ENCODE measurements around the gene TPST1. TPM values are rescaled to one million over a fixed set of nuclear protein-coding genes. Genes with fewer than 3 reads are reported as not detected.

TPST1 gene
- polyA plus RNA-seq, 1 donor (not counting 4 experiments of a cell fraction or from before 2014, with no cell fraction given) = 48.5 TPM

DNA sequence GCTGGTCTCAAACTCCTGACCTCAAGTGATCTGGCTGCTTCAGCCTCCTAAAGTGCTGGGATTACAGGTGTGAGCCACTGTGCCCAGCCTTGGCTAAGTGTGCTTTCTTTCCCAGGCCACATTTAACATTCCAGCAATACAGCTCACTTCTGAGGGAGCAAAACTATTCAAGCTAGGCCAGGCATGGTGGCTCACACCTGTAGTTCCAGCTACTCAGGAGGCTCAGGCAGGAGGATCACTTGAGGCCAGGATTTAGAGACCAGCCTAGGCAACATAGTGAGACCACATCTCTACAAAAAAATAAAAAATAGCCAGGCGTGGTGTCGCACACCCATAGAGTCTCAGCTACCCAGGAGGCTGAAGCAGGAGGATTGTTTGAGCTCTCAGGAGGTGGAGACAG is 23.3 kb upstream of the TPST1 start:
- Histone ChIP-seq H3K9me1 (ENCODE audit: control insufficient read depth, extremely low read depth, insufficient read depth, low read length) (no peaks in the 10 kb centered on the region), H3K9ac (ENCODE audit: control insufficient read depth, extremely low read depth, insufficient read depth, low read length) (no peak overlapping the region), H2AFZ (ENCODE audit: control insufficient read depth, low read length) (no peak overlapping the region), H4K20me1 (ENCODE audit: control insufficient read depth, extremely low read depth, insufficient read depth, low read length) (no peaks in the 10 kb centered on the region), H3K9me3 (ENCODE audit: control insufficient read depth, low read depth, low read length) (no peaks in the 10 kb centered on the region), H3K4me2 (ENCODE audit: control insufficient read depth, extremely low read depth, insufficient read depth, low read depth, low read length) (no peak overlapping the region), H3K4me3 (ENCODE audit: control insufficient read depth in 2 of 3, extremely low read depth in 1 of 3, insufficient read depth in 2 of 3, low read depth in 1 of 3, low read length in 3 of 3) (no peak overlapping the region), H3K27ac (ENCODE audit: control insufficient read depth, insufficient read depth, low read length) (no peak overlapping the region), H3K79me2 (ENCODE audit: control insufficient read depth, insufficient read depth, low read length) (no peaks in the 10 kb centered on the region), H3K36me3 (ENCODE audit: control insufficient read depth in 2 of 2, extremely low read depth in 1 of 2, insufficient read depth in 2 of 2, low read length in 2 of 2) (no peaks in the 10 kb centered on the region), H3K4me1 (ENCODE audit: control insufficient read depth, extremely low read depth, insufficient read depth, low read length) (no peaks in the 10 kb centered on the region), H3K27me3 (ENCODE audit: control insufficient read depth, extremely low read depth, insufficient read depth, low read length) (no peaks in the 10 kb centered on the region)
- FAIRE-seq = no peak
- no peak for TF ChIP-seq EZH2 (IDR thresholded peaks at IDR 0.05; ENCODE audit: low read length)
- TF ChIP-seq, protein P1, sequence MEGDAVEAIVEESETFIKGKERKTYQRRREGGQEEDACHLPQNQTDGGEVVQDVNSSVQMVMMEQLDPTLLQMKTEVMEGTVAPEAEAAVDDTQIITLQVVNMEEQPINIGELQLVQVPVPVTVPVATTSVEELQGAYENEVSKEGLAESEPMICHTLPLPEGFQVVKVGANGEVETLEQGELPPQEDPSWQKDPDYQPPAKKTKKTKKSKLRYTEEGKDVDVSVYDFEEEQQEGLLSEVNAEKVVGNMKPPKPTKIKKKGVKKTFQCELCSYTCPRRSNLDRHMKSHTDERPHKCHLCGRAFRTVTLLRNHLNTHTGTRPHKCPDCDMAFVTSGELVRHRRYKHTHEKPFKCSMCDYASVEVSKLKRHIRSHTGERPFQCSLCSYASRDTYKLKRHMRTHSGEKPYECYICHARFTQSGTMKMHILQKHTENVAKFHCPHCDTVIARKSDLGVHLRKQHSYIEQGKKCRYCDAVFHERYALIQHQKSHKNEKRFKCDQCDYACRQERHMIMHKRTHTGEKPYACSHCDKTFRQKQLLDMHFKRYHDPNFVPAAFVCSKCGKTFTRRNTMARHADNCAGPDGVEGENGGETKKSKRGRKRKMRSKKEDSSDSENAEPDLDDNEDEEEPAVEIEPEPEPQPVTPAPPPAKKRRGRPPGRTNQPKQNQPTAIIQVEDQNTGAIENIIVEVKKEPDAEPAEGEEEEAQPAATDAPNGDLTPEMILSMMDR (optimal IDR thresholded peaks at IDR 0.05 in 1 of 3, IDR thresholded peaks at IDR 0.05 in 1 of 3, conservative IDR thresholded peaks at IDR 0.05 in 1 of 3; ENCODE audit: extremely low read depth in 1 of 3, insufficient read depth in 2 of 3, low read length in 3 of 3) = no peak
- dilution Hi-C loops (cut with MboI; ENCODE audit: extremely low pct_ligation_motif_present, low sequenced_read_pairs) = no loop called here
- DNase-seq (ENCODE audit: low read depth, low spot score) = no peak

GRCh38 chr7:66182920-66183319 is 22.2 kb upstream of the TPST1 start:
- Histone ChIP-seq H3K27ac (ENCODE audit: control insufficient read depth, insufficient read depth, low read length) (no peak overlapping the region), H3K4me3 (ENCODE audit: control insufficient read depth in 2 of 3, extremely low read depth in 1 of 3, insufficient read depth in 2 of 3, low read depth in 1 of 3, low read length in 3 of 3) (no peak overlapping the region), H3K4me2 (ENCODE audit: control insufficient read depth, extremely low read depth, insufficient read depth, low read depth, low read length) (no peak overlapping the region), H3K9me1 (ENCODE audit: control insufficient read depth, extremely low read depth, insufficient read depth, low read length) (no peaks in the 10 kb centered on the region), H3K27me3 (ENCODE audit: control insufficient read depth, extremely low read depth, insufficient read depth, low read length) (no peaks in the 10 kb centered on the region), H3K9me3 (ENCODE audit: control insufficient read depth, low read depth, low read length) (no peaks in the 10 kb centered on the region), H3K4me1 (ENCODE audit: control insufficient read depth, extremely low read depth, insufficient read depth, low read length) (no peaks in the 10 kb centered on the region), H3K36me3 (ENCODE audit: control insufficient read depth in 2 of 2, extremely low read depth in 1 of 2, insufficient read depth in 2 of 2, low read length in 2 of 2) (no peaks in the 10 kb centered on the region), H2AFZ (ENCODE audit: control insufficient read depth, low read length) (no peak overlapping the region), H3K9ac (ENCODE audit: control insufficient read depth, extremely low read depth, insufficient read depth, low read length) (no peak overlapping the region), H3K79me2 (ENCODE audit: control insufficient read depth, insufficient read depth, low read length) (no peaks in the 10 kb centered on the region), H4K20me1 (ENCODE audit: control insufficient read depth, extremely low read depth, insufficient read depth, low read length) (no peaks in the 10 kb centered on the region)
- FAIRE-seq = no peak
- dilution Hi-C loops (cut with MboI; ENCODE audit: extremely low pct_ligation_motif_present, low sequenced_read_pairs) = no loop called here
- TF ChIP-seq EZH2 (IDR thresholded peaks at IDR 0.05; ENCODE audit: low read length) = no peak
- TF ChIP-seq, protein P1 (optimal IDR thresholded peaks at IDR 0.05 in 1 of 3, IDR thresholded peaks at IDR 0.05 in 1 of 3, conservative IDR thresholded peaks at IDR 0.05 in 1 of 3; ENCODE audit: extremely low read depth in 1 of 3, insufficient read depth in 2 of 3, low read length in 3 of 3) = no peak
- DNase-seq (ENCODE audit: low read depth, low spot score) = no peak

All from keratinocyte (primary cell).